ENCODE data around the gene NCAM2.
A peak's percentile ranks its signal among the peaks of the same experiment; 100 is the strongest.

The NCAM2 gene

DNA sequence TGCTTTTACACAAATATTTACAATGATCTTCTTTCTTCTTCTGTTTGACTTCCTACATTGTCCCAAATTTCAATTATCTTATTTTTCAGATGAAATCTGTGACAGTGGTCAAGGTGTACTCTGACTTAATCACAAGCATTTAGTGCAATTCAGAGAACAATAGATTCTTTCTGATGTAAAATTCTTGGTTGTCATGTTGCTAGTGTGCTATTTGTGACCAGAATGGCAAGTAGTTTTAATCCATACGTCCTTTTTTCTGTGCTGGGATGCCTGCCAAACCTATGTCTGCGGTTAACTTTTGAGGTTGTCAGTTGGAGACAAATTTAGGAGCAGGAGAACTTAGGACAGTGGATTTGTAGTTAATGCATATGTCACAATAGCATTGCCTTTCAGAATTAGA, 31.0 kb downstream of the NCAM2 start:
- no peak for DNase-seq

DNA sequence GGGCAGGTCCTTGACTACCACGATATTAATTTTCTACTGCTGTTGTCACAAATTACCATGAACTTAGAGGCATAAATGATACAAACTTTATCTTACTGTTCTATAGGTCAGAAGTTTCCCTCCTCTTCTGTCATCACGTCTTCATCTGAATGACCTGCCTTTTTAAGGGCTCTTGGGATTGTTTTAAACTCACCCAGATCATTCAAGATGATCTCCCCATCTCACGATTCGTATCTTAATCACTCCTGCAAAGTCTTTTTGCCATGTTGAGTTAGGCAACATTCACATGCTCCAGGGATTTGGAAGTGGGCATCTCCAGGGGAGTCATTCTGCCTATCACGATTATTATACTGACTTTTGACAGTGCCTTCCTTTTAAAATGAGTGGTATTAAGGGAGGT, 32.1 kb downstream of the NCAM2 start:
- no peak for DNase-seq

DNA sequence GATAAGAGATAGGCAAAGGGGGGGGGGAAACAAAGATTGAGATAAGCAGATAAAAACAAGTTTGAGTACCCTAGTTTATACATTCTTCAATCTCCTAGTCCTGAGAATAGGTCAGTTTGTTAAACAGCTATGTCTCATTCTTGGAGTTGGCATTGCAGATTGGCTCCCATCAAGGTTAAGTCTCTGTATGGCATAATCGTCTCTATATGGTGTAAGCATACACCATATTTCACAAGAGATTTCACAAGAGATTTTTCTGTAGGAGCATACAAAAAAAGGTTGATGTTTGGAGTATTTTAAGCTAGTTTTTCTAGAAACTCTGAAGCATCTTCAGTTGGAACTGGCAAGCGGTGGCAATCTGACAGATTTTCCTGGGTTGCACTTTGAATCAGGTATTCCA, 35.8 kb downstream of the NCAM2 start:
- peak in 1 of 3 donors; percentile 29 for DNase-seq

DNA sequence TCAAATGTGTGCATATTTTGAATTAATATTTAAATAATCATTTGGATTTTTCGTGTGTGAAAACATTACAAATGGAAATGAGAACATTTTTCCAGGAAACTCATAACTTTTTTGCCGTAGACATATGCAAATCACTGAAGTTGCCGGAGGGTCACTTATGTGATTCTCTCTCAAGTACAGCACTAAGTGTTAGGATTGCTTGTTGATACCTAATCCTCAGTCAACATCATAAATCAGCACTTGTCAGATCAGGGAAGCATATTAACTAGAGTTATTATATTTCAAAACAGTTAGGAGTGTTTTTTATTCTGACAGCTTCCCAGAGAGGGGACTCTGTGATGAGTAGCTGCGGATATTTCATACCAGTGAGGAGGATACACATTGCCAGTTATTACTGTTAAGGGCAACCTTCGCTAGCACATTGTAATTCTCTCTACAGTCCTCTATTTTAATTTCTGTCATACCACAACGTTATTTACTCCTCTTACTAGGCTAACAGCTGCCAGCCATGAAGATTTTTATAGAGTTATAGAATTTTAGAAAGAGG, 41.5 kb downstream of the NCAM2 start:
- DNase-seq = no peak

DNA sequence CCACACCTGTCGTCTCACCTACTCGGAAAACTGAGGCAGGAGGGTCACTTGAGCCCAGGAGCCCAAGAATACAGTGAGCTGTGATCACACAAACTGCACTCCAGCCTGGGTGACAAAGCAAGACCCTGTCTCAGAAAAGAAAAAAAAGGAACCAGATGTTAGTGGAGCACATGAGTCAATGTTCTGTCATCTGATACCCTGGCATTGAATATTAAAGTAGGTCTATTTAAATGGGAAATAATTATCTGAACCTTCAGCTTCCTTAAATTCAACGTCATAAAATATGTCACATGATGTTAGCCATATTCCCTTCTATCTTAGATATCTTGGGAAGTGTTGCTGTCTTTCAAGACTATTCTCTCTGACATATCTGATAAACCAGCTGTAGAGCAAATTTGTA, 47.3 kb downstream of the NCAM2 start:
- DNase-seq = peak; percentile 6 to 43 (median 34)

DNA sequence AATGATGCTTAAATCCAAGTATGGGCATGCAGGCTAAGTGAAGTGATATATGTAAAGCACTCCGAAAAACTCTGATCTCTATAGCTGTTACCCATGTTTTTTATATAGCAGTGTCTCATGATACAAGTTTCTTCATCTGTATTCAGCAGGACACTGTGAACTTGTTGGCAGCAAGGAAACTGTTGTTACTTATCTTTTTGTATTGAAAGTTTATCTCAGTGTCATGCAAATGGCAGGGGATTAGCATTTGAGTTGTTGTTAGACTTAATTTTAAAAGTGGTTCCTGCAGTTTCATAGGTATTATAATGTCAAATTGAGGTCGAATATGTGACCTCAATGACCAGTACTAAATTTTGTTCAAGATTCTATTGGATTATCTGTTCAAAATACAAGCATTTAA, 47.9 kb downstream of the NCAM2 start:
- DNase-seq = no peak

DNA sequence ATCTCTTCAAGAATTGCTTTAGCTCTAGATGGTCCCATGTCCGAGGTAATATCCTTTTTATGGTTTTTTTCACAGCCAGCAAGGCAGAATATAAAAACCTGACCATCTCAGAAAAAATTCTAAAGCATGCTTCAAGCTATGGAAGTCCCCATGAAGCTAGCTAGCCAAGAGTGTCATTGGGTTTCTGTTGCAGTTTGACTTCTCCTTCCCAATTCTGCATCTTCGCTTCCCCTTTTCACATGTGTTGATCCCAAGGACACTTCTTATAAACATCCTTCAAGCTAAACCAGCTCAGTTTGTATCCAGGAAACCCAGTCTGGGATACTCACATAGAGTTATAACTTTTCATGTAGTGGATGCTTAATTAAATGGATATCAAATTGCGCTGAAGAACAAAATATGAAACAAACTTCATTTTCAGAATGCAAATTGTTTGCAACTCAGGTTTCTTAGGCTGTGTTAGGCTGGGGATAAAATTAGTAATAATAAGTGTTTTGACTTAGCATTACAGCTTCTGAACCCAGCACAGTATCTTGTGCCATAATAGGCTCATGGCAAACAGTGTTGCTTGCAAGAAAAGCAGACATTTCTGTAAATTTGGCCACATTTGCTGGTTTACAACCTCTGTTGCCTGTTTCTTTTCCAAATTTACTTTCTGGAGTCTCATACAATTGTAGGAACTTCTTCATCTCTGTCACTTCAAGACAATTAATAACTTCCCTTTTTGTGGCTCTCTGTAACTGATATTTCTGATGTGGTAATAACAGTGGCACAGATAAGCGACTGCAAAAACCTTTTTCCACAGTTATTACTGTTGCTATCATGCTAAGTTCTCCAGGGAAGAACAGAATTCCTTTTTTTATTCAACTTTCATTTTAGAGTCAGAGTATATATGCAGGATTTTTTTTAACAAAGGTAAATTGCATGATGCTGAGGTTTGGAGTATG, 53.2 kb downstream of the NCAM2 start:
- DNase-seq = peak; percentile 53 to 69 (median 67)

DNA sequence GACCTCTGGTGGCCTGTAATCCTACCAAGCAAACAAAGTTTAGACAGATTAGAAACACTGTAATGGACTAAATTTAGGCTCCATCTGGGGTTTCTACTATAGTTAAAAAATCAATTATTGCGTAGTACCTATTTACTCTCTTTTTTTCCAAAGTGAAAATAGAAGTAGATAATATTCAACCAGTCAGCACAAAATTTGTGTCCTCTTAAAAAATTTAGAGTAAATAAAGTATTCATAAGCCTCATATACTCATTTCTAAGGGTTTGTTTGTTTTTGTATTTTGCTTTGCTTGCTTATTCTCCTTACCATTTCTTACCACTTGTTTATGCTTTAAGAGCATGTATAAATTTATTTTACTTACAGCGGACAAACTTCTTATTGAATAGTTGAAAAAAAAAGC, 54.5 kb downstream of the NCAM2 start:
- DNase-seq = no peak

DNA sequence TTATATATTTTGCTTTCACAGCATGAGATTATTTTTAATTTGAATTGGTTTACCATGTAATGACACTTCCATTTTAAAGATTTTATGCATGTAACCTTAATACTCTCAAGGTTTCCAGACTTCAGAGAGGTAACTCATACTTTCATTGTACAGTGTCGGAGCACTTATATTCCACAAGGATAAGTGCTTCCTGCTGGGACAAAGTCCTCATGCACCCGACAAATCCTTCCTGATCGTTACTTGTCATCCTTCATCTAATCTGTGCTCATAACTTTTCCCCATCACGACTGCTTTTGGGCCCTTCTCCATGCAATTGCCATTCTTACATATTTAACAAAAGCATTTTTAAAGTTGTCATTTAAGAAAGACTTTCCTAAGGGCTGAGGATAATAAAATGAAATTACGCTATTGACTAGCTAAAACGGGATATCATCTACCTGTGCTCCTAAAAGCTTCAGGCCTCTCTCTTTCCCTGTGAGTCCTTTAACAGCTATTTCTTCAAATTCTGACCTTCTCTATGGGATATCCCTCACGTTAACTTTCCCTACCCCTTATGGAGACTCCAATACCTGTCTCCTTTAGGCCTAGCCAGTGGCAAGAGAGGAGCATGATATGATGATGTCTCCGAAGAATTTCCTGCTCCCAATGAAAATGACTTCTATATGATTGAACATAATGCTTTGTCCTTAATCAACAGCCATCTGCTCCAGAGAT, 59.3 kb downstream of the NCAM2 start:
- no peak for DNase-seq

DNA sequence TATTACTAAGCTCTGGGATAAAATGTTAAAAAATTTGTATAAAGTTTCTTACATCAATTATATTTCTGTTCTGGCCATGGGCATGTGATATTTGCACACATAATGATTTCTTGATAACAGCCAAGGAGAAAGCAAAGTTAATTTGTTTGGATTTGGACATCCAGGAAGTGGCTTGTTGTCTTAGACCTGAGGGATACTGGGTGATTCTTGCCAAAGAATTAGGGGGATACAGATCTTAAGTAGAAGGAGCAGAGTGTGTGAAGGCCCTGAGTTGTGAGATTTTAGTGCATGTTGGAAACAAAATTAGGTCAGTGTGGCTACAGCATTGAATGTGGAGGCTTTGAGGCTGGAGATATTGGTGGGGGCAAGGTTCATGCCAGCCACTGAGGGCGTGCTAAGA, 65.6 kb downstream of the NCAM2 start:
- no peak for DNase-seq

DNA sequence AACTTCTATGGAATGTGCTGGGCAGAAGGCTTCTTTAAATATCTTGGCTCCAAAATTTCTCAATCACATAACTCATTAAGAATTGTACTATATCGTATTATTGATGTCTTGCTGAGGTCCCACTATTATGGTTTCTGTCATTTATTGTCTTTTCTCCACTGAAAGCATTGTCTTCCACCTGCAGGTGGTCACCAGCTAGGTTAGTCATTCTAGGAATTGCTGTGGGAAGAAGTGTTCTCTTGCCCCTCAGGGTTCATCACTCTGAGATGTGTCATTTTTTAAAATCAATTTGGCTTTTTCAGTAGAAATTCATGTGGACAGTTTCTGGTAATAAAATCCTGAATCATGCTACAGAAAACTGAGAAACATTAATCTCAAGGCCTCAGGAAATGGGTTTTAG, 66.1 kb downstream of the NCAM2 start:
- no peak for DNase-seq

DNA sequence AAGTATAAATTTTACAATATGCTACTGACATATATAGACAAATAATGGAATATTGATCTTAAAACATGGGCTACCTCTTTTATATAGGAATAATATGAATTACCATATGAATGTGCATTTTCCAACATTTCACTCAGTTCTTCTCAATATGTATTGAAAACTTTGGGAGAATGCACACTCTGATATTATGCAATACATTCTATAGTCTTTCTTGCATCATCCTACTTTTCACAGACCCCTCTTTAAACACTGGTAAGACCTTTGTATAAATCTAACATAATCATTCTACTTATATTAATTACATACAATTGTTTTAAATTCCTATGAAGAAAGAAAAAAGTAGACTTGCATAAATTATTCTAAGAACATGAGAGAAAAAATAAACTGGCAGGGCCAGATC, 69.2 kb downstream of the NCAM2 start:
- DNase-seq = no peak

DNA sequence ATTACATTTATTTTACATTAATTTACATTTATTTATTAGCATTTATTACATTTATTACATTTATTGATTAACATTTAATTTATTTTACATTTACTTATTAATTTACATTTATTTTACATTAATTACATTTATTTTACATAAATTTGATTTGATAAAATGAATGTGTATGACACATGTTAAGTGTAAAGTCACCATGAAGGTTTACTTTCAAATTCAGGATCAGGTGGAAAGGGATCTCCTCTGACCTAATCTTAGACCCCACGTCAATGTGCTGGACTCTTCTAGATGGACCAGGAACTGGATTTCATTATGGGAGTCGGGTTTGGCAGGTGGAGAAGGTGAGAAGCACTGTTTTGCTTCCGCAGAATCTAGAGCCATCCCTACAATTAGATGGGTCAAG, 76.1 kb downstream of the NCAM2 start:
- DNase-seq = no peak

DNA sequence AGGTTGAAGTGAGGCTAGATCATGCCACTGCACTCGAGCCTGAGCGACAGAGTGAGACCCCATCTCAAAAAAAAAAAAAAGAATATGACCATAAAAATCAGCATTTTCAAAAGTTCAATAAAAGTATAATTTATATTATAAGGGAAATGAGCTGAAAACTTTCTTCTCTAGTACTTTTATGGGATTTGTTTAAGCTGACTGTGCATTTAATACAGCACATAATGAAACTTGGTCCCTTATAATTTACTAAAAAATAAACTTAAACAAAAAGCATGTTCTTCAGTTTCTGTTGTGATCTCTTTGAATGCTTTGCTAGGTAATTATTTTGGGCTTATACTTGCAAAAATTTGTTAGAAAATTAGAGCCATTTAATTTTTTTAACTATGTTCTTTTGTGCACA, 77.8 kb downstream of the NCAM2 start:
- no peak for DNase-seq

DNA sequence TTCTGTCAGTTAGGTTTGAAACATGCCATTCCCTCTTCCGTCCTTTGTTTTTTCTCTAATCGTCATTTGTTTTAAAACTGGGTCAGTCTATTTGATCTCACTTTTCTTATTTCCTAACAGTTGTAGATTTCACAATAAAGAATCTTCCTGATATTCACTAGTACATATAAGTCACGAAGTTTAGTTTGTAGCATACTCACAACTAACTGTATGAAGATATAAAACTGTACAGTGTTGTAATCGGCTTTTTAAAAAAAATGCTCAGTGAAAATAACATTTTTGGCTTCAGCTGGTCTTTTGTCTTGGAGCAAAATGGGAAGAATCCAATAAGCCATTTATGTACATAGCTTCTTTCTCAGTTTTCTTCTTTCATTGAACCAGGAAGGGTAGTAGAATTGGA, 78.3 kb downstream of the NCAM2 start:
- DNase-seq = peak in 2 of 3 donors; percentile 33 to 40

DNA sequence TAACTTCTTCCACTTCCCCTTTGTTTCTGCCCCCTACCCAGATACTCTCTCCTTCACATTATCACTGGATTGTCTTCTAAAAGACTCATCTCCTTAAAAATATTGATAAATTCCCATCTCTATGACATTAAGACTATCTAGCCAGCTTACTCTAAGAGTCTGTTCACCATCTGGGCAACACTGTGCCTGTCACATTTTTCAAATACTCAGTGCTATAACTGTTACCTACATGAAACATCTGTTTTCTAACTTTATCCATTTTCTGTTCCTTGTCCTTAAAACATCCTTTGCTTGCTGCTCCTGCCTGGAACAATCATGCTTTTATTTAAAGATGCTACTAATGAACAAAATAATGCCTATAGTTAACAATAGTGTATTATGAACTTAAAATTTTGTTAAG, 81.4 kb downstream of the NCAM2 start:
- no peak for DNase-seq

DNA sequence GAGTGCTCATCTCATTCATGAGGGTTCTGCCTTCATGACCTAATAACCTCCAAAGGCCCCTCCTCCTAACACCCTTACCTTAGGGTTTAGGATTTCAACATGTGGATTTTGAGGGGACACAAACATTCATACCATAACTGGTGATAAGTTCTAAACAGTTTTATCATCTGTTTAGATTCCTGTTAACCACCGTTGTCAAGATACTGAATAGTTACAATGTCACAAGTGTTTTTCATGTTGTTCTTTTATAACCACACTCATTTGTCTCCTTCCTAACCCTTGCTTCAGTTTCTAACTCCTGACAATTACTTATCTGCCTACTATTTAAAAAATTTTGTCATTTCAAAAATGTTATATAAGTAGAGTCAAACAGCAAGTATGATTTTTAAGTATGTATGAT, 86.0 kb downstream of the NCAM2 start:
- DNase-seq = no peak

DNA sequence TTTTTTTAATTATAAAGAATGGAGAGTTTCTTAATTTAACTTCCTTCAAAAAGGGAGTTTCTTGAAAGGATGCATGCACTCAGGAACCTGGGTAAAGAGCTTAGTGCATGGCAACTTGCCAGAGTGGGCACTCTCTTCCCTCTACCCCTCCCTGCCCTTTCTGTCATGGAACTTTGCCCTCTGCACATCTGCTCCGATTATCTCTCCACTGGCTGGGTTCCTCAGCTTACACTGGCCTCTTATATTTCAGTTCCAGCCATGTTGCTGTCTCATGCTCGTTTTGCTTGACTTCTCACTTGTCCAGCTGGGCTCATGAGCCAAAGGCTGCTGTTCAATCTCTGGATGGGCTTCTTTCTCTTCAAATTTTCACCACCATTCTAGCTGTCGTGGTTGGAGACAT, 87.0 kb downstream of the NCAM2 start:
- DNase-seq = no peak

DNA sequence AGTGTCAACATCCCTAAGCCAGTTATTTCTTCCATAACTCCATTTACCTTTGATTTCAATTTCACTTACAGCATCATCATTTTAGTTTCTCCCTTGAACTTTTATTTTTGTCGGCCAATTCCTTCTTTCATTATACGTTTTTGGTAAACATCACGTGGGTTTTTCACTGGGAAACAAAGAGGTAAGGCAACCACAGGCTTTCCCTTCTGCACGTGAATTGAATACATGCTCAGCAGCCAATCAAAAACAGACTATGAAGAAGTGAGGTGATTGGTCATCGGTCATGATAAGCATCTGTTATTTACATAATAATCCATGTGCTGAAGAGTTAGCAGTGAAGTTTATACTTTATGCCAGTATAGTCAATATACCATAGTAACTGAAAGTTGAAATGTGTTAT, 98.7 kb downstream of the NCAM2 start:
- no peak for DNase-seq

DNA sequence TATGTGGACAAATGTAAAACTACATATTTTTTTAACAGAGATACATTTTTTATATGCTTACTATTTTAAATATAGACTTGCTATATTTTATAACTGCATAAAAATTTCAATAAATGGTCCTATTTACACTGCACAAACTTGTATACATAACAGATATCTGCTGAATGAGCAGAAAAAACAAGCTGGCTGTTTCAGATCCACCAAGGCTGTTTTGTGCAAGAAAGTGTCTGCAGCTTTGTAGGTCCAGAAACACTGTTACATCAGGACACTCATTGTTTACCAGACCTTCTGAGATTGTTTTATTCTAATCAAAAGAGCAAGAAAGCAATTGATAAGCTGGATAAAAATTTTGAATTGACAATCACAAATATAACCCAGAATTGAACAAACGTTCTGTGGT, 99.3 kb downstream of the NCAM2 start:
- DNase-seq = no peak

DNA sequence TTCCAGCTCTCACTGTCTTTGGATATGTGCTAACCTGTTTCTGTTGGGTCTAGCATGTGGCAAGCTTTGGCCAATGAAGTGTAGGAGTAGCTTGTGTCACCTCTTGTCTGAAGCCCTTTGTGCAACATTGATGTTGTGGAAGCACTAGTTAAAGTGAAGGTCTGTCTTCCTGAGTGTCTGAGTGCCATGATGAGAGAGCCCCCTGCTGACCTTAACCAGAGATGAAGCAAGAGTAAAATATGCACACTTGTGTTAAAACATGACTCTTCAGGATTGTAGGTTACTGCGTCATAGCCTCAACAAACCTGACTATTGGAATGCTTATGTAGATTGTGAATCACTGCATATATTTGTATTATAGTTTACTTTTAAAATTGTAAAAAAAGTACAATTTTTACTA, 103.7 kb downstream of the NCAM2 start:
- peak; percentile 52 to 58 (median 55) for DNase-seq

DNA sequence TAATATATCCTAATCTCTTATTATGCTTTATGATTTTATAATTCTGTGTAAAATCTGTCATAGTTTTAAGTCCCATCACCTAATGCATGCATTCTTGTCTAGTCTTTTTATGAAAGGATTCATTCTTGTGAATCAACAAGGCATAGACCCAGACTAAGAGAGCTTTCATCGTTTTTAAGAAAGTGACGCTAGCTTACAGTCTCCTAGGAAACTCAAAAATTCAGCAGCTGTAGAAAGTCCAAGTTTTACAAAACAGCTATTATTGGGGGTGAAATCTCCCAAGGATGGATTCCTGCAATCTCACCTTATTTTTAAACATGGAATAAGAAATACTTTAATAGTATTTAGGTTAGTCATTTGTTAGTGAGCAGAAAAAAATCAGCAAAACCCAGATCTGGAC, 104.7 kb downstream of the NCAM2 start:
- no peak for DNase-seq

DNA sequence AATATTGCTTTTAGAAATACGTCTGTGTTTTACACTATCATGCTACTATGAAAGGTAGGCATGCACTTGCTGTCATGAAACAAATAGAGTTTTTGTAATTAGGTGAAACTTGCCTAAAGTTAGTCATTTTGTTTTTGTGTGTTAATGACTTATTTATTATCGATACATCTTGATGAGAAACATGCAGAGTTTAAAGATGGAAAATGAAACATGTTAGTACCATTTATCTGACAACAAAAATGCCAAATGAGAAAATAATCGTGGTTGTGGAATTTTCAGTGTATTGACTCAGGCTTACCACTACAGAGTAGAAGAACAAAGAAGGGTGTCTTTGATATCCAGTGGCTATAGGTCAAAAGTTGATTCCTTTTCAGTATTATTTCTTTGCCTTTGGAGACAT, 105.5 kb downstream of the NCAM2 start:
- DNase-seq = no peak

DNA sequence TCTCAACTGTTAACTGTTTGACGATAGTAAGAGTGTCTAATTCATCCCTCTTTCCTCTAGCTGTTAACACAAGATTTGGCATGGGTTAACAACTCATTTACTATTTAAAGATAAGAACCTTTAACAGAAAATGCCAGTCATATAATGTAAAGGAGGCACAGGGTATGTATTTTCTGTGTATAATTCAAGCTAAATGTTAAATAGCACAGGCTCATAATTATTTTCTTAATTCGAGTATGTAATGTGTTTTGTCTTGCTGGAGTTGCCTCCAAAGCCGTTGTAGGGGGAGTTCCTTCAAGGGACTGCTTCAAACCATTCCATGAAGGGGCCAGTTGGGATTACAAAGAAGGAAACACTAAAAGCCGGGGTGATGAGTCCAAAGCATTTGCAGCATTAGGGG, 111.5 kb downstream of the NCAM2 start:
- DNase-seq = no peak
